Mucosa of rectum (tissue), 2 donors: Measurements from ENCODE around the gene NACA.
"Not testable (repeated sequence)": the region's sequence is repeated elsewhere in the genome, so short reads cannot be mapped to it uniquely, and the experiment has no call there.

ENCODE experiments used
- H3K27ac ChIP-seq, 2 donors: one replicate each; pipeline ENCODE4 v1.7.0; 2013; ENCODE audit warnings: inconsistent platforms in 2 of 2, low read depth in 2 of 2, low read length in 2 of 2
- H3K27me3 ChIP-seq, 2 donors: one replicate each; pipeline ENCODE4 v1.7.0; 2013; ENCODE audit warnings: low read length in 2 of 2; ENCODE audit not compliant: control insufficient read depth in 2 of 2, insufficient read depth in 2 of 2
- H3K36me3 ChIP-seq, 2 donors: one replicate each; pipeline ENCODE4 v1.7.0; 2013; ENCODE audit warnings: low read length in 2 of 2; ENCODE audit not compliant: control insufficient read depth in 2 of 2, insufficient read depth in 2 of 2
- H3K4me1 ChIP-seq, 2 donors: one replicate each; pipeline ENCODE4 v1.7.0; 2013; ENCODE audit warnings: low read length in 2 of 2, mild to moderate bottlenecking in 1 of 2; ENCODE audit not compliant: control insufficient read depth in 2 of 2, insufficient read depth in 2 of 2
- H3K4me3 ChIP-seq, 2 donors: one replicate each; pipeline ENCODE4 v1.7.0; 2013; ENCODE audit warnings: low read length in 2 of 2
- H3K9ac ChIP-seq, 2 donors: one replicate each; pipeline ENCODE4 v1.7.0; 2013; ENCODE audit warnings: low read length in 2 of 2, low read depth in 1 of 2, mild to moderate bottlenecking in 1 of 2
- H3K9me3 ChIP-seq, 2 donors: one replicate each; pipeline ENCODE4 v1.7.0; 2013; ENCODE audit warnings: low read length in 2 of 2; ENCODE audit not compliant: control insufficient read depth in 2 of 2
- donor health status: healthy.
- donor health status: Normal muscosa, but diverticular disease.

Gene NACA

DNA sequence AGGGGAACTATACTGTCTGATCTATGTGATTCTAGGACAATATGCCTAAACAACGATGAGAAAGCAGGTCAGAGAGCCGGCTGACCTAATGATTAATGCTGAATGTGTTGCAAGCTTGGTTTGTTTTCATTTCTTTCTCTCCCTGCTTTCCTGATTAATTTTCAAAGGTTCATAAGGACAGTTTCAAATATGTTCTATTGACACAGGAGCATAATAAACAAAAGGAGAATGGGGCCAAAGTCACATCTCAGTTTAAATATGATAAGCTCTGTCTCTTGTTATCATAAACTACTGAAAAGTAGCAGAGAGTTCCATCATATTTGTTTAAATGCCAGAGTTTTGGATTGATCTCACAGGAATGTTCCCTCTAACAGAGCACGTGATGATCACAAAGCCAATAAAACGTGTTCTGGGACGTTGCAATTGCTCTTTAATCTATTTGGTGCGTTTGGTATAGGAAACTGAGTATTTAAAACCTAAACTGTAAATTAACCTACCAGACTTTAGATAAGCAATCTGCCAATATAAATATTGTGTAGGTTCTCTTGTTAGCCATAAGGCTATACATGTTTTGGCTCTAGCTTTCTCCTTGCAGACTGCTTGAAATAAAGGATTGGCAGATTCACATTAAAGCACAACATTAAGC lies 34.3 kb upstream of the NACA start:
- H3K9ac ChIP-seq, result no peak overlapping the region
- no peak overlapping the region for H3K27ac ChIP-seq
- H3K27me3 ChIP-seq, result no peaks in the 10 kb centered on the region
- no peaks in the 10 kb centered on the region for H3K4me1 ChIP-seq
- no peak overlapping the region for H3K4me3 ChIP-seq
- H3K36me3 ChIP-seq, result no peaks in the 10 kb centered on the region
- H3K9me3 ChIP-seq, result peaks cover 0 to 4% of the 10 kb centered on the region in 2 donors

DNA sequence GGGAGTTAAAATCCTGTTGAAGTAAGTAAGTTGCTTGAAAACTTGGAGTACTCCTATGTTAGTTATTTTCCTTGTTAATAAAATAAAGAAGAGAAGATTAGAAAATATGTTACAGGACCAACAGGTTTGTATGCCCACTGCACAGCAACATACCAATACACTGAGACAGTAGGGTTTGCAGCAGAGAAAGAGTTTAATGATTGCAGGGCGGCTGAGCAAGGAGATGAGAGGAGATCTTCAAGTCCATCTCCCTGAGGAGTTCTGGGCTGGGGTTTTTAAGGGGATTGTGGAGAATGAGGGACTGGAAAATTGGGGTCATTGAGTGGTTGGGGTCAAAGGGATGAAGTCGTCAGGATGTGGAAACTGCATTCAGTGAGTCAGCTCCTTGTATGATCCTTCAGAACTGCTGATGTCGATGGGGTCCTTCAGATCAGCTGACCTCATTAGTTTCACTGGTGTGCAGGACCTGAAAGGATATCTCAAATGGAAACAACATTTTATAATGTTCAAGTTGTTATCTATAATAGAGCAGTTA lies 33.7 kb upstream of the NACA start:
- Histone ChIP-seq H3K27ac (no peak overlapping the region), H3K4me3 (no peak overlapping the region), H3K36me3 (no peaks in the 10 kb centered on the region), H3K27me3 (no peaks in the 10 kb centered on the region), H3K9ac (no peak overlapping the region), H3K9me3 (peaks cover 0 to 4% of the 10 kb centered on the region in 2 donors), H3K4me1 (no peaks in the 10 kb centered on the region)

- H3K9me3 ChIP-seq, H3K4me3 ChIP-seq, H3K9ac ChIP-seq, H3K27me3 ChIP-seq, H3K27ac ChIP-seq, H3K36me3 ChIP-seq, H3K4me1 ChIP-seq: not testable (repeated sequence)
These were observed 32.9 kb upstream of the NACA start for GRCh38 chr12:56757971-56758370.

DNA sequence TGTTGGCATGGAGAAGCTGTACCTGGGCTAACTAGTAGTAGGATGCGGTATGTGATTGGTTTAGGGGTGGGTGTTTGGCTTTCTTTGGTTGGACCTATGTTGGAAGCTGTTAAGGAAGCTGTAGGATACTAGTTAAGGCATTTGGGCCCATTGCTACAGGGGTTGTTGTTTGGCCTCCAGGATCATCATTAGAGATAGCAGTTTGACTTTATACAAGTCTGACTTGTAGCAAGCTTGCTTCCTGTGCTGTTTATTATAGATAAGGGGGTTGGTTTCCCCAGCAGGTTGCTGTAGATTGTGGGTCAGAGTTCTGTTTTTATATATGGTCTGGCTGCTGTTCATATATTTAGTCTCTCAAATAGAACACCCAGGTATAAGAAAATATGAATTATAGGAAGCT lies 28.5 kb upstream of the NACA start:
- Histone ChIP-seq H3K4me3 (no peak overlapping the region), H3K27ac (no peak overlapping the region), H3K27me3 (no peaks in the 10 kb centered on the region), H3K4me1 (peaks cover 0 to 6% of the 10 kb centered on the region in 2 donors), H3K9me3 (peaks cover 0 to under 1% of the 10 kb centered on the region in 2 donors), H3K36me3 (no peaks in the 10 kb centered on the region), H3K9ac (no peak overlapping the region)

DNA sequence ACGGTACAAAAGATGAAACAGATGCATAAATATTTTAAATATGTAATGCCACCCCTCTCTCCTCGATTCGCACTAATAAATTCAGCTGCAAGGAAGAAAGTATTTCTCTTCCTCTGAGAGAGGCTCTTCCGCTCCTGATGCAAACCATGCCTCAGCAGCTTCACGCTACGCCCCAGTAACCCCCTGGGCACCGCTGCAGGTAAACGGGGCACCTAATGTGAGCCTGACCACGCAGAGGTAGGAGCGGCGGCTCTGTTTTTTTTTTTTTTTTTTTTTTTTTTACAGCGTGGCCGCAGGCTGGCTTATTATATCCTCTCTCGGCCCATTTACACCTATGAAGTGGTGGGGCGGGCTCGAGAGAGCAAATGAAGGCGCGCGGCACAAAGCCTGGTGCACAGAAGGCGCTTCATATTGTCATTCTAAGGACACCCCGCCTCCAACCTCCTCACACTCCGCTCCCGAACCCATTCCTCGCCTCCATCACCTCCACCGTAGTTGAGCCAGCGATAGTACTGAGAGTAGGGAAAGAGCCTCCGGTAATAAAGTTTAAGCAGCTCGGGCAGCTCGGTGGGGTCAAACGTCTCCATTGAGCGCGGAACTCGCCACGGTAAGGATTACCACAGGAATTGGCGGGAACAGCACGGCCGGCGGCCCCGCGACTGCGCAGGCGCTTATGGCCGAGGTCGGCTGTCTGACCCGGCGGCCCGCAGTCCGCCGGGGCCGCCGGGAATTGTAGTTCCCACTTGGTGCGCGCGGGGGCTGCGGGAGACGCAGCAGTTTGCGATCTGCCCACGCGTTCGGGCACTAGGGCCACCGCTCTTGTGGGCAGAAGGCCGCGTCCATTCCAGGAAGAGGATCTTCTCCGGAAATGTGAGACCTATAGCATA lies 26.9 kb upstream of the NACA start, which contains the start of gene PRIM1:
TSS of gene PRIM1 (minus strand) at position 612 of the 887 bp plus-strand sequence. CDS start at position 587, 25 bp downstream.
- Histone ChIP-seq H3K27ac (peak within 1 kb of the TSS; percentile 53 to 64), H3K4me3 (peak within 1 kb of the TSS; percentile 92 to 96), H3K36me3 (peaks cover 0 to under 1% of the 10 kb centered on the region in 2 donors), H3K9ac (peak within 1 kb of the TSS; percentile 60 to 76), H3K27me3 (no peaks in the 10 kb centered on the region), H3K4me1 (peaks cover 0 to 6% of the 10 kb centered on the region in 2 donors), H3K9me3 (no peaks in the 10 kb centered on the region)

GRCh38 chr12:56750596-56750995 lies 25.5 kb upstream of the NACA start:
- H3K9me3 ChIP-seq, H3K27me3 ChIP-seq, H3K36me3 ChIP-seq, H3K4me1 ChIP-seq, H3K27ac ChIP-seq, H3K4me3 ChIP-seq, H3K9ac ChIP-seq: not testable (repeated sequence)

DNA sequence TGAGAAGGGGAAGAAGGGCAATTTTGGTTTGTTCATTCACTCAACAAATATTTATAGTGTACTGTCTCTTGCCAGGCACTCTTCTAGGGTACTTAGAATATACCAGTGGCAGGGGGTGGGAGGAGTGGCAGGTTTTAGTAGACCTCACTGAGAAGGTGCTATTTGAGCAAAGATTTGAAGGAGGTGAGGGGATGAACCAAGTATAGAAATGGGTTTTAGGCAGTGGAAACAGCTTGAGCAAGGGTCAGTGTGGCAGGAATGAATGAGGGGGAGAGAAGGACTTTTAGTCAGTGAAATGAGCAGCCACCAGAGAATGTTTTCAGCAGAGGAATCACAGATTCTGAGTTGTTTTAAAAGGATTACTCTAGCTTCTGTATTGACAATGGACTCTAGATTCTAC lies 24.8 kb upstream of the NACA start:
- H3K27me3 ChIP-seq, result no peaks in the 10 kb centered on the region
- H3K4me3 ChIP-seq, result no peak overlapping the region
- peaks cover 0 to 6% of the 10 kb centered on the region in 2 donors for H3K4me1 ChIP-seq
- H3K36me3 ChIP-seq, result peaks cover 3 to 5% of the 10 kb centered on the region in 2 donors
- no peak overlapping the region for H3K9ac ChIP-seq
- H3K9me3 ChIP-seq, result no peaks in the 10 kb centered on the region
- no peak overlapping the region for H3K27ac ChIP-seq

DNA sequence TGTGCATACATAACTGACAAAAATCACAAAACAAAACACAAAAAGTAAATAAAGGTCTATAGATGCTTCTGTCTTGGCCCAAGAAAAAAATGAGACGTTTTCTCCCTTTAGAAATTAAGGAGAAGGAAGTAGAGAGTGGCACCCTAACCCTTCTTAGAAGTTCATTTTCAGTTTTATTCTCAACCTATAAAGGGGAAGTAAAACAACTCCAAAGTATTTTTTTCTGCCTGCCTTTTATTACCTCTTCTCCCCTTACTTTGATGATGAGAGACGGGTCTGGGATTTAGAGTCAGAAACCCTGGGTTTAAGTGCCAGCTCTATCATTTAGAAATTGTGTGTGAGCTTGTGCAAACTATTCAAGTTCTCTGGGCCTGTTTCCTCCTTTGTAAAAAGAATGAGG lies 24.3 kb upstream of the NACA start:
- H3K27ac ChIP-seq, result no peak overlapping the region

DNA sequence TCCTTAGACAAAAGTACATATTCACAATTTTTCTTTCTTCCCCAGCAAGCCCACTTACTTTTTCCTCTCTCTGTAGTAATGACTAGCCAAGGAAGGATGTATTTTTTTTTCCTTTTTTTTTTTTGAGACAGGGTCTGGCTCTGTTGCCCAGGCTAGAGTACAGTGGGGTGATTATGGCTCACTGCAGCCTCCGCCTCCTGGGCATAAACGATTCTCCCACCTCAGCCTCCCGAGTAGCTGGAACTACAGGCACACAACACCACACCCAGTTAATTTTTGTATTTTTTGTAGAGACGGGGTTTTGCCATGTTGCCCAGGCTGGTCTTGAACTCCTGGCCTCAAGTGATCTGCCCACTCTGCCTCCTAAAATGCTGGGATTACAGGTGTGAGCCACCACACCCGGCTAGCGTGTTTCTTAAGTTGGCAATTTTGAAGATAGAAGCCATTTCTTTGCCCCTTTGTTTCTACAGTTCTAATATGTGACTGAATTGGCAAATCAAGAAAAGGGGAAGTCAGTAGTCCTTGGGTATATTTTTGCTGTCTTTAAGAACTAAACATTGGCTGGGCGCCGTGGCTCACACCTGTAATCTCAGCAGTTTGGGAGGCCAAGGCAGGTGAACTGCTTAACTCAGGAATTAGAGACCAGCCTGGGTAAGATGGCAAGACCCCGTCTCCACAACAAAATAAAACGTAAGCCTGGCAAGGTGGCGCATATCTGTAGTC lies 3.2 kb upstream of the NACA start:
- Histone ChIP-seq H3K27ac (no peak overlapping the region), H3K4me1 (peaks cover 7 to 8% of the 10 kb centered on the region in 2 donors), H3K9ac (no peak overlapping the region), H3K27me3 (no peaks in the 10 kb centered on the region), H3K36me3 (no peaks in the 10 kb centered on the region), H3K4me3 (no peak overlapping the region), H3K9me3 (no peaks in the 10 kb centered on the region)

More for the DNA sequence above, 24.3 kb upstream of the NACA start:
- H3K9me3 ChIP-seq, result no peaks in the 10 kb centered on the region
- H3K27me3 ChIP-seq, result no peaks in the 10 kb centered on the region
- peaks cover 0 to 6% of the 10 kb centered on the region in 2 donors for H3K4me1 ChIP-seq
- H3K36me3 ChIP-seq, result peaks cover 5 to 6% of the 10 kb centered on the region in 2 donors
- H3K9ac ChIP-seq, result no peak overlapping the region
- H3K4me3 ChIP-seq, result no peak overlapping the region
